Glutamatergic neuron (in vitro differentiated cells): ENCODE data around the gene SLF2. TPM values are rescaled to one million over a fixed set of nuclear protein-coding genes. Genes with fewer than 3 reads are reported as not detected.

ENCODE experiments used
- DNase-seq: peaks from one replicate; pipeline ENCODE4 v3.0.0; 2022
- H3K27ac Mint-ChIP-seq: one replicate; pipeline ENCODE4 v1.8.0; 2020; ENCODE audit warnings: mild to moderate bottlenecking, mixed read lengths, inconsistent platforms; ENCODE audit not compliant: unreplicated experiment
- H3K27me3 Mint-ChIP-seq: one replicate; pipeline ENCODE4 v1.8.0; 2020; ENCODE audit warnings: mild to moderate bottlenecking, moderate library complexity, mixed read lengths, inconsistent platforms; ENCODE audit not compliant: unreplicated experiment
- H3K36me3 Mint-ChIP-seq: one replicate; pipeline ENCODE4 v1.8.0; 2020; ENCODE audit warnings: mild to moderate bottlenecking, mixed read lengths, inconsistent platforms; ENCODE audit not compliant: unreplicated experiment
- H3K4me1 Mint-ChIP-seq: one replicate; pipeline ENCODE4 v1.8.0; 2020; ENCODE audit warnings: mild to moderate bottlenecking, low read depth, mixed read lengths, inconsistent platforms; ENCODE audit not compliant: unreplicated experiment
- H3K4me3 Mint-ChIP-seq: one replicate; pipeline ENCODE4 v1.8.0; 2020; ENCODE audit warnings: mild to moderate bottlenecking, mixed read lengths, inconsistent platforms; ENCODE audit not compliant: unreplicated experiment
- H3K9me3 Mint-ChIP-seq: one replicate; pipeline ENCODE4 v1.8.0; 2020; ENCODE audit warnings: mild to moderate bottlenecking, moderate library complexity, mixed read lengths, inconsistent platforms; ENCODE audit not compliant: unreplicated experiment
- total RNA-seq: library from RNA; stranded (reverse); fragmentation: NEBNext Ultra II Directional; extraction: Animal tissue kit (Norgen Biotek cat#: 25700); gene quantifications from one replicate; pipeline ENCODE4 v1.2.1, GENCODE V29; 2021; ENCODE audit not compliant: unreplicated experiment
- TF ChIP-seq, protein P1 (sequence below): fragments of 200-600 bp; sonication (generic); IDR thresholded peaks from one replicate; pipeline ENCODE4 v1.5.0; 2021; ENCODE audit not compliant: partially characterized antibody, unreplicated experiment

The SLF2 gene
- total RNA-seq, 1 donor from 2014 or later = 35.9 TPM

DNA sequence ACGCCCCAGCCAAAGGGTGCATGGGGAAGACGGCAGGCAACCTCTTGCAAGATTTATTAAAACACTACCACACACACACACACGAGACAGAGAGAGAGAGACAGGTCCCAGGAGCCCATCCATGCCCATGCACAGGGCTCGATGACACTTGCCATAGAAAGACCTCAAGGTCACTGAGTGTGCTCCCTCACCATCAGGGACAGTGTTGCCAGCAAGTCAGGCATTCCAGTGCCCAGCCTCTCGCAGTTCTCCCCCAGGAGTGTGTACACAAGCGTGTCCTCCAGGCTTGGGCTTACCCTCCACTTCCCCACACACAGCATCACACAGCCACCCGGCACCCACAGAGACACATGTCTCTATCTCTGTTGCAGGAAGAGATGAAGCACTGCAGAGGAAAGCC is 46.8 kb upstream of the SLF2 start:
- H3K36me3 Mint-ChIP-seq = peaks cover 4% of the 10 kb centered on the region
- peak overlapping the region; percentile 22 for H3K27ac Mint-ChIP-seq
- TF ChIP-seq, protein P1, sequence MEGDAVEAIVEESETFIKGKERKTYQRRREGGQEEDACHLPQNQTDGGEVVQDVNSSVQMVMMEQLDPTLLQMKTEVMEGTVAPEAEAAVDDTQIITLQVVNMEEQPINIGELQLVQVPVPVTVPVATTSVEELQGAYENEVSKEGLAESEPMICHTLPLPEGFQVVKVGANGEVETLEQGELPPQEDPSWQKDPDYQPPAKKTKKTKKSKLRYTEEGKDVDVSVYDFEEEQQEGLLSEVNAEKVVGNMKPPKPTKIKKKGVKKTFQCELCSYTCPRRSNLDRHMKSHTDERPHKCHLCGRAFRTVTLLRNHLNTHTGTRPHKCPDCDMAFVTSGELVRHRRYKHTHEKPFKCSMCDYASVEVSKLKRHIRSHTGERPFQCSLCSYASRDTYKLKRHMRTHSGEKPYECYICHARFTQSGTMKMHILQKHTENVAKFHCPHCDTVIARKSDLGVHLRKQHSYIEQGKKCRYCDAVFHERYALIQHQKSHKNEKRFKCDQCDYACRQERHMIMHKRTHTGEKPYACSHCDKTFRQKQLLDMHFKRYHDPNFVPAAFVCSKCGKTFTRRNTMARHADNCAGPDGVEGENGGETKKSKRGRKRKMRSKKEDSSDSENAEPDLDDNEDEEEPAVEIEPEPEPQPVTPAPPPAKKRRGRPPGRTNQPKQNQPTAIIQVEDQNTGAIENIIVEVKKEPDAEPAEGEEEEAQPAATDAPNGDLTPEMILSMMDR = no peak
- peaks cover 10% of the 10 kb centered on the region for H3K9me3 Mint-ChIP-seq
- H3K4me1 Mint-ChIP-seq = peaks cover 12% of the 10 kb centered on the region
- no peak for DNase-seq
- H3K27me3 Mint-ChIP-seq = peaks cover 27% of the 10 kb centered on the region
- peak overlapping the region; percentile 59 for H3K4me3 Mint-ChIP-seq

DNA sequence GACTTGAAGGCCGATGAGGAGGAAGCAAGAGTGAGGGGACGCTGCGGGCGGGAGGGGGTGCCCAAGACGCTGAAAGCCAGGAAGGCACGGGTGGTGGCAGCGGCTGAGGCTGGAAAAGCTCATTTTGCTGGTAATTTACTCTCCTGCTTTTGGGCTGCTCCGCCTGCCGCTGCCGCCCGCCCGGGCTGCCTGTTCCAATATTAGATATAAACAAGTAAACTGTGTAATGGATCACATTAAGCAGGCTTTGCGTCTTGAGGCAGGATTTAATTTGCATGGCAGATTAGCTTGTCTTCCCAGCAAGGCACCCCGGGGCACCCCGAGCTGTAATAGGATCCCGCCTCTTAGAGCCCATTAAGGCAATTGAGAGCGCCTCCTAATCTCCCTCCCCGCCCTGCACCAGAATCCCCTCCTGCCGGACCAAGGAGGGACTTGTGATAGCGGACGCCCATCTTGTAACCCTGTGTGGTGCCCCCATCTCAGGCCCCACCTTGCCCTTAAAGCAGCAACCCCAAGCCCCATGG is 46.1 kb upstream of the SLF2 start:
- H3K27ac Mint-ChIP-seq = no peak overlapping the region
- TF ChIP-seq, protein P1 = no peak
- H3K27me3 Mint-ChIP-seq = peaks cover 25% of the 10 kb centered on the region
- peaks cover 4% of the 10 kb centered on the region for H3K36me3 Mint-ChIP-seq
- peak overlapping the region; percentile 59 for H3K4me3 Mint-ChIP-seq
- H3K9me3 Mint-ChIP-seq = peaks cover 10% of the 10 kb centered on the region
- H3K4me1 Mint-ChIP-seq = peaks cover 12% of the 10 kb centered on the region
- DNase-seq = peak; percentile 49

GRCh38 chr10:100867261-100867963 is 45.4 kb upstream of the SLF2 start:
- peaks cover 23% of the 10 kb centered on the region for H3K27me3 Mint-ChIP-seq

GRCh38 chr10:100868382-100868781 is 44.4 kb upstream of the SLF2 start:
- Mint-ChIP-seq H3K27me3 (peaks cover 25% of the 10 kb centered on the region), H3K4me1 (peaks cover 12% of the 10 kb centered on the region)

More at GRCh38 chr10:100867261-100867963, 45.4 kb upstream of the SLF2 start:
- H3K9me3 Mint-ChIP-seq = peaks cover 10% of the 10 kb centered on the region
- no peak for DNase-seq
- H3K4me3 Mint-ChIP-seq = no peak overlapping the region
- peaks cover 12% of the 10 kb centered on the region for H3K4me1 Mint-ChIP-seq
- no peak overlapping the region for H3K27ac Mint-ChIP-seq
- TF ChIP-seq, protein P1 = no peak
- H3K36me3 Mint-ChIP-seq = no peaks in the 10 kb centered on the region

More at GRCh38 chr10:100868382-100868781, 44.4 kb upstream of the SLF2 start:
- no peak overlapping the region for H3K4me3 Mint-ChIP-seq
- H3K36me3 Mint-ChIP-seq = no peaks in the 10 kb centered on the region
- H3K27ac Mint-ChIP-seq = no peak overlapping the region
- peaks cover 12% of the 10 kb centered on the region for H3K9me3 Mint-ChIP-seq
- no peak for DNase-seq
- TF ChIP-seq, protein P1 = no peak
